HUES6 (cell line): ENCODE data around the gene RPTOR.

ENCODE experiments used
- H3K27ac ChIP-seq: 2 replicates; pipeline ENCODE4 v1.7.0; 2013; ENCODE audit warnings: low read depth, mild to moderate bottlenecking, low read length, inconsistent platforms
- H3K27me3 ChIP-seq: 2 replicates; pipeline ENCODE4 v1.6.1; 2013; ENCODE audit warnings: low read length; ENCODE audit not compliant: control insufficient read depth, insufficient read depth
- H3K36me3 ChIP-seq: 2 replicates; pipeline ENCODE4 v1.6.1; 2013; ENCODE audit warnings: low read length; ENCODE audit not compliant: control insufficient read depth, insufficient read depth
- H3K4me1 ChIP-seq: 2 replicates; pipeline ENCODE4 v1.6.1; 2013; ENCODE audit warnings: low read length; ENCODE audit not compliant: control insufficient read depth, insufficient read depth
- H3K4me3 ChIP-seq: 2 replicates; pipeline ENCODE4 v1.5.1; 2013; ENCODE audit warnings: low read depth, low read length
- H3K9ac ChIP-seq: one replicate; pipeline ENCODE4 v1.6.1; 2013; ENCODE audit warnings: mild to moderate bottlenecking, low read length
- H3K9me3 ChIP-seq: 2 replicates; pipeline ENCODE4 v1.6.1; 2013; ENCODE audit warnings: low read depth, low read length; ENCODE audit not compliant: control insufficient read depth, insufficient read depth

Gene RPTOR

DNA sequence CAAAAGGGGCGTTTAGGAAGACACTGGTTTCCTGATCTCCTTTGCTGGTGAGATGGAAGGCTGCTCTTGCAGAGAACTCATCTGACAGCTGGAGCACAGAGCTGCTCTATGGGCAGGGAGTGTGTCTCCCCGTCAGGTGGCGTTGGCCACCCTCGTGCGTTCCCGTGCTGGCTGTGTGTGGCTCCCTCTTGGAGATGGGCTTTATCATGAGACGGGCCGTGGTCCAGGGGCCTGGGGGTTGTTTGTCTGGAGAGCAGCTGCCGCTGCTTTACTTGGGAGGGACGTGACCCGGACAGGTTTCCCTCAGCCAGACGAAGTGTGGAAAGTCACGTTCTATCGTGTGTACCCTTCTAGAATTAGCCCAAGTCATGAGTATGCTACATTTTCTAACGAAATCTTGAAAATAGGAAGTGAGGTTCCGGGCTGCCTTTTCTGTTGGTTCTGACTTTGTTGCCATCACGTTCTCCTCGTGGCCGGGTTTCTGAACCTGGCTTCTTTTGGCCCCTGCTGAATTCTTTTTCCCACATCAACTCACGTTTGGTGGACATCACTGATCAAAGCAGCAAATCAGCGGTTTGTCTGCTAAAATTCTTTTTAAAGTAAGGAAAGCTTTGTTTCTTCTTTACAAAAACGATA is 341.4 kb downstream of the RPTOR start:
- no peak overlapping the region for H3K9ac ChIP-seq
- H3K27ac ChIP-seq, result no peak overlapping the region
- no peaks in the 10 kb centered on the region for H3K9me3 ChIP-seq
- no peaks in the 10 kb centered on the region for H3K27me3 ChIP-seq
- no peak overlapping the region for H3K4me3 ChIP-seq
- no peaks in the 10 kb centered on the region; the same call in 1 of the 2 replicates for H3K4me1 ChIP-seq
- H3K36me3 ChIP-seq, result peaks cover 20% of the 10 kb centered on the region

DNA sequence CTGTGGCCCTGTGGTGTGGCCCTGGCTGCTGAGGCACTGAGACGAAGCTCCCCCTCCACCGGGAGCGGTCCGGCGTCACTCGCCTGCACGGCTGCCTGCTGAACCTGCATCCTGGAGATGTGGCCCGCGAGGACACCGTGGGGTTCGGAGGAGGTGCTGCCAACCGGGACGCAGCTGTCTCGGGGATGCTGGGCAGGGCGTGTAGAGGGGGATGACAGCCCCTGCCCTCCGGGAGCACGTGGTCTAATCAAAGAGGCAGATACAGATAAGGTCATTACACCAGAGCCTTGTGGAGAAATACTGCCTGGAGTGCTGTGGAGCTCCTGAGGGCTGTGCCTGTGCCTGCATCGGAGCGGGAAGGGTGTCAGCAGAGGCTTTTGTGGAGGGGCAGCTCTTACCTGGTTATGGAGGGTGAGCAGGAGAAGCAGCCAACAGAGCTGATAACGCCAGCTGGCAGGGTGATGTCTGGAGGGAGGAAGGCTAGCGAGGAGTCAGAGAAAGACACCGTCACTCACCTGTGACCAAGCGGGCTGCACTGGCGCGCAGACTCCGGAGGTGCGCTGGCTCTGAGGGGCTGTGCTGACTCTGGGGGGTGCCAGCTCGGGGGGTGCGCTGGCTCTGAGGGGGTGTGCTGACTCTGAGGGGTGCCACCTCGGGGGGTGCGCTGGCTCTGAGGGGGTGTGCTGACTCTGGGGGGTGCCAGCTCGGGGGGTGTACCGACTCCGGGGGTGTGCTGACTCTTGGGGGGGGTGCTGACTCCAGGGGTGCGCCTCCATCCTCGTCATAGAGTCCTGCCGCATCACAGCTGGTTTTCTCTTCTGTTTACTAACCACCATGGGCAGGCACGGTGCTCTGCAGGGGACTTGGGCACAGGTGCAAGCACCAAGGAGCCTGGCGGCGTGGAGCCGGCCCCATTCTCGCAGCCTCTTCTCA is 342.3 kb downstream of the RPTOR start:
- Histone ChIP-seq H3K4me3 (no peak overlapping the region), H3K27me3 (no peaks in the 10 kb centered on the region), H3K9me3 (no peaks in the 10 kb centered on the region), H3K27ac (no peak overlapping the region), H3K4me1 (no peaks in the 10 kb centered on the region; the same call in 1 of the 2 replicates), H3K9ac (no peak overlapping the region), H3K36me3 (peaks cover 20% of the 10 kb centered on the region)

DNA sequence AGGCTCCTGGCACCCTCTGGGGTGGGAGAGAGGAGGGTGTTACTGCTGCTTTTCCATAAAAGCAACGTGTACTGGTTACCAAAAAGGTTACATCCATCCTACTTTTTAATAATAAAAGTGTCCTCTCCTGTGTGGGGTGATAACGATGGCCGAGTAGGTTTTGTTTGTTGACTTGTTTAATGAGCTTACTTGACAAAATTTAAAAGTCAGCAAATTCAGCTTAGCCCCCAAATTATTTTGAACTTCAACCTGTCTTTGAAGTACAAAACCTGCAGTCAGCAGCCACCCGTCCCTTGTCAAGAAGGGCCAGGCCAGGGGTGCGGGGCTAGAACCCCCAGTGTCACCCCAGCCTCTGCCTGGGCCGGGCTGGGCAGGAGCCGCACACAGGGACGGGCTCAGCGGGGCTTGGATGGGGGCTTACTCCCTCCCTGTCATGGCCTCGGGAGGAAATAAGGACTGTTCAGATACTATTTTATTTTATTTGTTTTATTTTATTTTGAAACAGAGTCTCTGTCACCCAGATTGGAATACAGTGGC is 343.1 kb downstream of the RPTOR start:
- Histone ChIP-seq H3K27me3 (no peaks in the 10 kb centered on the region), H3K36me3 (peaks cover 20% of the 10 kb centered on the region), H3K4me1 (no peaks in the 10 kb centered on the region; the same call in 1 of the 2 replicates), H3K4me3 (no peak overlapping the region), H3K9me3 (no peaks in the 10 kb centered on the region), H3K27ac (no peak overlapping the region), H3K9ac (no peak overlapping the region)

DNA sequence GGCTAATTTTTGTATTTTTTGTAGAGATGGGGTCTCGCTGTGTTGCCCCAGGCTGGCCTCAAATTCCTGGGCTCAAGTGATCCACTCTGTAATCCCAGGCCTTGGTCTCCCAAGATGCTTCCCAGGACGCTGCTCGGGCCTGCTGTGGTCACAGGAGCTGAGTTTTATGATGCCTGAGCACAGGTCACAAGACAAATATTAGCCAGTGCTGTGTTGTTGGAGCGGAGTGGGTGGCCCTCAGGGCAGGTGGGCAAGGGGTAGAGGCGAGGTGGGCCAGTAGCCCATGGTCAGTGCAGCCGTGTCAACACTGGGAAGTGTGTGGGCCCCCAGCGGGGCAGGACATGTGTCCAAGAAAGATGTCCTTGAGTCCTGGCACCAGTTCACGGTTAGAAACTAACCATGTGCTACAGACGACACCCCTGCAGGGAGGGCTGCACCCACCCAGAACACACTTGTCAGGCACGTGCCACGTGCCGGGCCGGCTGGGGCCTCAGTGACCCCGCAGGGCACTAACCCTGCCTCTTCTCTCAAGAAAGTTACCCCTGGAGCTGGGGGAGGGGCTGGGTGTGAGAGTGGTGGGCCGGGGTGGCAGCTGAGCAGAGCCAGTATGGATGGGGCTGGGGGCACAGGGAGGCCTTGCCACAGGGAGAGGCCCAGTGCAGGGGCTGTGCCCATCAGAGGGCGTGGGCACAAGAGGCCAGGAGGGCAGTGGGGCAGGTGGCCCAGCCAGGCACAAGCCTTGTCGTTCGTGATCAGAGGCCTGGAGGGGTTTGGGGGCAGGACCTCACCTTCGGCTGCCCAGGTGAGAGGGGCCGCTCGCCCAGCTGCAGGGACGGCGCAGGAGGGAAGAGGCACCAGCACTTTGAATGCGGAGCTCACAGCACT is 343.9 kb downstream of the RPTOR start:
- H3K9me3 ChIP-seq, result no peaks in the 10 kb centered on the region
- no peak overlapping the region for H3K27ac ChIP-seq
- no peaks in the 10 kb centered on the region for H3K27me3 ChIP-seq
- peaks cover 25% of the 10 kb centered on the region for H3K36me3 ChIP-seq
- H3K4me1 ChIP-seq, result no peaks in the 10 kb centered on the region; the same call in 1 of the 2 replicates
- no peak overlapping the region for H3K4me3 ChIP-seq
- no peak overlapping the region for H3K9ac ChIP-seq

DNA sequence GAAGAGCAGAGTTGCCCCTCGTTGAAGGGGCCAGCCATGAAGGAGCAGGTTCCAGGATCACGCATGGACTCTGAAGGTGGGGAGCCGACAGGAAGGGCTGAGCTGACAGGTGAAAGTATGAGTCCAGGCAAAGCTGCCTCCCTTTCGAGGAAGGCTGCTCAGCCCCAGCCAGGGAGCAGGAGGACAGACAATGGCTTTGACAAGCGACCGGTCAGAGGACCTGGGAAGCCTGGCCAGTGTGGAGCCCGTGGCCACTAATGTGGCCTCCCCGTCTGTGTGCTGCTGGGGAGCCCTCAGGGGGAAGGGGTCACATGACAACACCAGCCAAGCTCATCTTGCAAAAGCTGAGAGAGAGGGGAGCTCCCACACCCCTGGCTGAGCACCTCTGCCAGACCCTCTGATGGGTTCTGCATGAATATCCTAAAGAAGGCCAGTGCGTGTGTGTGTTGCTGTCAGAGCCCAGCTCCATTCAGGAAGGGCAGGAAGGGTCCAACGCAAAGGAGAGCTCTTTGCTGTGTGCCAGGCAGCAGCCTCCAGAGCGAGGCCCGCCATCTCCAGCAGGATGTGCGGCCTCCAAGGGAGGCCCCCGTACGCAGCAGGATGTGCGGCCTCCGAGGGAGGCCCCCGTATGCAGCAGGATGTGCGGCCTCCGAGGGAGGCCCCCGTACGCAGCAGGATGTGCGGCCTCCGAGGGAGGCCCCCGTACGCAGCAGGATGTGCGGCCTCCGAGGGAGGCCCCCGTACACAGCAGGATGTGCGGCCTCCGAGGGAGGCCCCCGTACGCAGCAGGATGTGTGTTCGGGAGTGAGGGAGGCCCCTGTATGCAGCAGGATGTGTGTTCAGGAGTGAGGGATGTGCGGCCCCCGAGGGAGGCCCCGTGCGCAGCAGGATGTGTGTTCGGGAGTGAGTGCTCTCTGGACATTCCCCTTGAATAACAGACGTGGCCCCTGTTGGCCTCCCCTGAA is 344.9 kb downstream of the RPTOR start:
- H3K9ac ChIP-seq, result no peak overlapping the region
- no peaks in the 10 kb centered on the region for H3K9me3 ChIP-seq
- no peak overlapping the region for H3K4me3 ChIP-seq
- peaks cover 30% of the 10 kb centered on the region for H3K36me3 ChIP-seq
- no peaks in the 10 kb centered on the region; the same call in 1 of the 2 replicates for H3K4me1 ChIP-seq
- H3K27ac ChIP-seq, result no peak overlapping the region
- no peaks in the 10 kb centered on the region for H3K27me3 ChIP-seq

DNA sequence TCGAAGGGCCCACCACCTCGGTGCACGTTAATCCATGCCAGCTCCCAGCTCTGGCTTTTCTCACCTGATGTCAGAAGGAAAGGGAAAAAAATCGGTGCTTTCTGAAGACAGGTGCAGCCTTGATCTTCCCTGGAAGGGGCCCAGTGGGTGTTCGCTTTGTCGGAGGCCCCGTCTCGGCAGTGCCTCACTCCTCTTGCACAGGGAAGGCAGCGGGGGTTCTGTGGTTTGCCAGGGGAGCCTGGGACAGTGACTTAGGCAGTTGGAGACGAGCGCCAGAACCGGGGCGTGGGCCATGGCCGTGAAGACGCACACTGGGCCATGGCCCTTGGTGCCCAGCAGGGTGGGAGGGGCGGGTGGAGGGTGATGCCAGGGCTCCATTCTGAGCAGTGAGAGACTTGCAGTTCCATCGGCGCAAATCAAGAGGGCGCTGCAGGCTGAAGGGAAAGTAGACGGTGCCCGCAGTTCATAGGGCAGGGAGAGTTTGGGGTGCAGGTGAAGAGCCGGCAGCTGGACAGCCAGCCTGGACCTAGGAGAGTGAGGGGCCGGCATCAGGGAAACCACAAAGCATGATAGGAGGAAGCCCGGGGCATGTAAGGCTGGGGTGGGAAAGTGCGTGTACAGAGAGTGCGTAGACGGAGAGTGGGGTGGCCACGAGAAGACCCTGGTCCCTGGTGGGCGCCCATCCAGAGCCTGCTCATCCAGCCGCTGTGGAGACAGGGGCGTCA is 345.7 kb downstream of the RPTOR start:
- Histone ChIP-seq H3K27me3 (no peaks in the 10 kb centered on the region), H3K4me3 (no peak overlapping the region), H3K36me3 (peaks cover 27% of the 10 kb centered on the region), H3K4me1 (no peaks in the 10 kb centered on the region; the same call in 1 of the 2 replicates), H3K27ac (no peak overlapping the region), H3K9me3 (no peaks in the 10 kb centered on the region), H3K9ac (no peak overlapping the region)

DNA sequence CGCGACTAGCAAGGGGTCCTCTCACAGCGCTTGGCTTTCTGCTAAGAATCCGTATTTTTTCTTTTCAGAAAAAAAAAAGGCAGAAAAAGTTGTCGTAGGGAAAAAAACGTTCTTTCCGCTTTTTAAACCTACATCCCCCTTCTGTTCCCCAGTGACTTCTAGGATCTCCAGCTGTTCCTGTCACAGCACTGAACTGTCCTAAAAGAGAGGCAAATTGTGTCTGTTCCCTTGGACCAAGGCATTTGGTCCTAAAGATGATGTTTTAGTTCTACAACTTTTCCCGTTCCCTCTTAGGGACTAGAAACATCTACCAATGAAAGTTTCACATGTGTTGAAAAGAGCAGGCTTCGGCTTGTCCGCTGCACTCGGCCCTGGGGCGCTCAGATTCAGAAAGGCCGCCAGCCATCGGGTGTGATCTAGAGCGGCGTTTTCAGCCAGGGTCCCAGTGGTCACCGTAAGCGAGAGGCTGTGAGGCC is 346.3 kb downstream of the RPTOR start:
- H3K9ac ChIP-seq, result no peak overlapping the region
- H3K27ac ChIP-seq, result no peak overlapping the region
- no peaks in the 10 kb centered on the region for H3K9me3 ChIP-seq
- H3K4me1 ChIP-seq, result no peaks in the 10 kb centered on the region; the same call in 1 of the 2 replicates
- H3K27me3 ChIP-seq, result no peaks in the 10 kb centered on the region
- H3K4me3 ChIP-seq, result no peak overlapping the region
- H3K36me3 ChIP-seq, result peaks cover 30% of the 10 kb centered on the region

DNA sequence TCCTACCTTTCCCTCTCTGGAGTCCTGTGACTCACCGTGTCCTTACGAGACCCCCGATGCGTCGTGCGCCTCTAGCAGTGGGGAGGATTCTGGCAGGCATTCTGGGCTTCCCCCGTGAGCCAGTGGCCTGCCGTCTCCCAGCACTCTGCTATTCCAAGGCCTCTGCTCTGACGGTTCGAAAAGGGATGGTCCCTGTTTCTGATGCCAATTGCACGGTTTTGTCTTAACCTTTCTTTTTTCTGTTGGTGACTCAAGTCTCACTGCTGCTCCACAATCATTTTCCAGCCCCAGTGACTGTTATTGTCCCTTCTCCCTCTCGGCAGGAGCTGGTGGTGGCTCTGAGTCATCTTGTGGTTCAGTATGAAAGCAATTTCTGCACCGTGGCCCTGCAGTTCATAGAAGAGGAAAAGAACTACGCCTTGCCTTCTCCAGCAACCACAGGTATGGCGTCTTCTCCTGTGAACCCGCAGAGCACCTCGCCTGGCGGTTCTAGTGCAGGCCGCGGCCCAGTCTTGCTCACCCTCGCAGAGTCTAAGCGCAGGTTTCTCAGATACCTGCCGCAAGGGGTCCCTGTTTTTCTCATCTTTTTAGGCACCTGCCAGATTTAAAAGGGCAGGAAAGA is 346.9 kb downstream of the RPTOR start:
- H3K27me3 ChIP-seq, result no peaks in the 10 kb centered on the region
- H3K9ac ChIP-seq, result no peak overlapping the region
- H3K4me3 ChIP-seq, result no peak overlapping the region
- peaks cover 28% of the 10 kb centered on the region for H3K36me3 ChIP-seq
- H3K4me1 ChIP-seq, result no peaks in the 10 kb centered on the region; the same call in 1 of the 2 replicates
- H3K9me3 ChIP-seq, result no peaks in the 10 kb centered on the region
- no peak overlapping the region for H3K27ac ChIP-seq
